MM.1S (cell line): ENCODE data around the gene AKR1B15.
A peak's percentile ranks its signal among the peaks of the same experiment; 100 is the strongest.

Experiments used
- DNase-seq: peaks from one replicate; pipeline ENCODE4 v3.0.0-alpha.2; 2015
- H2AFZ ChIP-seq: fragments of 300-600 bp; sonication (generic); 2 replicates; pipeline ENCODE4 v1.6.0; 2016; ENCODE audit warnings: antibody characterized with exemption, low read length
- H3F3A ChIP-seq: fragments of 300-600 bp; sonication (generic); 2 replicates; pipeline ENCODE4 v1.6.1; 2016; ENCODE audit warnings: mild to moderate bottlenecking, antibody characterized with exemption, low read length, moderate library complexity, mixed read lengths; ENCODE audit not compliant: insufficient read depth
- H3K27ac ChIP-seq: fragments of 300-600 bp; sonication (generic); 2 replicates; pipeline ENCODE4 v1.5.1; 2016; ENCODE audit warnings: mild to moderate bottlenecking, low read length
- H3K27me3 ChIP-seq: fragments of 300-600 bp; sonication (generic); replicated peaks from 2 replicates; pipeline ENCODE4 v1.6.0; 2016; ENCODE audit warnings: low read length; ENCODE audit not compliant: insufficient read depth
- H3K36me3 ChIP-seq: fragments of 300-600 bp; sonication (generic); replicated peaks from 2 replicates; pipeline ENCODE4 v1.6.1; 2016; ENCODE audit warnings: mild to moderate bottlenecking, low read length, mixed read lengths; ENCODE audit not compliant: insufficient read depth
- H3K4me1 ChIP-seq: fragments of 300-600 bp; sonication (generic); 2 replicates; pipeline ENCODE4 v1.6.1; 2016; ENCODE audit warnings: low read length, mixed read lengths
- H3K4me2 ChIP-seq: fragments of 300-600 bp; sonication (generic); 2 replicates; pipeline ENCODE4 v1.6.0; 2016; ENCODE audit warnings: low read depth, low read length
- H3K4me3 ChIP-seq: fragments of 300-600 bp; sonication (generic); 2 replicates; pipeline ENCODE4 v1.5.1; 2016; ENCODE audit warnings: low read length, mixed read lengths
- H3K79me2 ChIP-seq: fragments of 300-600 bp; sonication (generic); 2 replicates; pipeline ENCODE4 v1.6.1; 2016; ENCODE audit warnings: mixed run types, low read length, mixed read lengths
- H3K9ac ChIP-seq: fragments of 300-600 bp; sonication (generic); 2 replicates; pipeline ENCODE4 v1.6.1; 2016; ENCODE audit warnings: low read length, mixed read lengths
- H3K9me2 ChIP-seq: fragments of 300-600 bp; sonication (generic); replicated peaks from 2 replicates; pipeline ENCODE4 v1.6.1; 2016; ENCODE audit warnings: mild to moderate bottlenecking, low read length, mixed read lengths; ENCODE audit not compliant: insufficient read depth
- H3K9me3 ChIP-seq: fragments of 300-600 bp; sonication (generic); replicated peaks from 2 replicates; pipeline ENCODE4 v1.6.1; 2016; ENCODE audit warnings: mild to moderate bottlenecking, low read length, mixed read lengths; ENCODE audit not compliant: insufficient read depth
- H4K20me1 ChIP-seq: fragments of 300-600 bp; sonication (generic); 2 replicates; pipeline ENCODE4 v1.6.1; 2016; ENCODE audit warnings: mild to moderate bottlenecking, low read length, moderate library complexity, mixed read lengths; ENCODE audit not compliant: insufficient read depth
- CTCF ChIP-seq: fragments of 300-600 bp; sonication (generic); IDR thresholded peaks from 2 replicates; pipeline ENCODE4 v1.5.1; 2016; ENCODE audit warnings: antibody characterized with exemption, low read length, mixed read lengths
- EZH2 ChIP-seq: fragments of 300-600 bp; sonication (generic); optimal IDR thresholded peaks from 2 replicates; pipeline ENCODE3; 2017; ENCODE audit warnings: low read depth, mild to moderate bottlenecking, antibody characterized with exemption, low read length, mixed read lengths
- EZH2phosphoT487 ChIP-seq: fragments of 300-600 bp; sonication (generic); IDR thresholded peaks from 2 replicates; pipeline ENCODE4 v1.6.1; 2018; ENCODE audit warnings: antibody characterized with exemption, low read length

The AKR1B15 gene

GRCh38 chr7:134545918-134546317 is 3.0 kb upstream of the AKR1B15 start:
- Histone ChIP-seq H3K4me3 (no peak overlapping the region), H3K4me2 (no peak overlapping the region), H3K9me3 (no peaks in the 10 kb centered on the region), H3K27ac (no peak overlapping the region), H3K27me3 (no peaks in the 10 kb centered on the region), H4K20me1 (no peaks in the 10 kb centered on the region), H3K9me2 (no peaks in the 10 kb centered on the region), H3K79me2 (no peaks in the 10 kb centered on the region), H2AFZ (no peak overlapping the region), H3K4me1 (0 out of 2 replicates have a peak, but pooled peaks cover 5% of the 10 kb centered on the region), H3K9ac (no peak overlapping the region), H3K36me3 (no peaks in the 10 kb centered on the region), H3F3A (no peaks in the 10 kb centered on the region)
- TF ChIP-seq CTCF, result no peak
- no peak for DNase-seq

GRCh38 chr7:134546955-134547354 is 2.0 kb upstream of the AKR1B15 start:
- Histone ChIP-seq H2AFZ (peak overlapping the region; percentile 49; the same call in 1 of the 2 replicates), H3K9me3 (no peaks in the 10 kb centered on the region), H3K79me2 (no peaks in the 10 kb centered on the region), H3K4me3 (peak overlapping the region; percentile 46; the same call in 1 of the 2 replicates), H3K9me2 (no peaks in the 10 kb centered on the region), H3K27me3 (no peaks in the 10 kb centered on the region), H4K20me1 (no peaks in the 10 kb centered on the region), H3F3A (no peaks in the 10 kb centered on the region), H3K27ac (no peak overlapping the region), H3K4me1 (0 out of 2 replicates have a peak, but pooled peaks cover 5% of the 10 kb centered on the region), H3K36me3 (no peaks in the 10 kb centered on the region), H3K9ac (no peak overlapping the region), H3K4me2 (peak overlapping the region; percentile 58)
- DNase-seq, result no peak
- TF ChIP-seq CTCF, result no peak
- TF ChIP-seq EZH2phosphoT487, result no peak

- no peaks in the 10 kb centered on the region for H3K9me2 ChIP-seq
- H4K20me1 ChIP-seq, result no peaks in the 10 kb centered on the region
- no peaks in the 10 kb centered on the region for H3K9me3 ChIP-seq
- no peaks in the 10 kb centered on the region for H3K27me3 ChIP-seq
- H3K4me3 ChIP-seq, result peak overlapping the region; percentile 46
- peak overlapping the region; percentile 58 for H3K4me2 ChIP-seq
- no peaks in the 10 kb centered on the region for H3K36me3 ChIP-seq
- no peak overlapping the region for H3K9ac ChIP-seq
- H3K4me1 ChIP-seq, result 0 out of 2 replicates have a peak, but pooled peaks cover 5% of the 10 kb centered on the region
- peak; percentile 98 for TF ChIP-seq CTCF
- no peak for TF ChIP-seq EZH2
- TF ChIP-seq EZH2phosphoT487, result no peak
- no peaks in the 10 kb centered on the region for H3K79me2 ChIP-seq
- no peaks in the 10 kb centered on the region for H3F3A ChIP-seq
- no peak overlapping the region for H3K27ac ChIP-seq
- peak; percentile 81 for DNase-seq
- H2AFZ ChIP-seq, result peak overlapping the region; percentile 49
These were observed 1.4 kb upstream of the AKR1B15 start for GRCh38 chr7:134547397-134548054.
